AG09309 (cell line): ENCODE results near the gene DSG2.

Experiments used
- DNase-seq: peaks from one replicate; pipeline ENCODE4 v3.0.0-alpha.2; 2010; ENCODE audit warnings: low read depth
- H3K4me3 ChIP-seq: 2 replicates; pipeline ENCODE4 v1.5.1; 2011; ENCODE audit warnings: mild to moderate bottlenecking, low read depth, low read length, moderate library complexity; ENCODE audit not compliant: control insufficient read depth
- TF ChIP-seq, protein P1 (sequence below): IDR thresholded peaks from 2 replicates; pipeline ENCODE4 v1.5.1; 2011; ENCODE audit warnings: mild to moderate bottlenecking, low read depth, low read length, inconsistent platforms; ENCODE audit not compliant: insufficient read depth, control insufficient read depth; ENCODE audit errors: missing control alignments

The DSG2 gene

DNA sequence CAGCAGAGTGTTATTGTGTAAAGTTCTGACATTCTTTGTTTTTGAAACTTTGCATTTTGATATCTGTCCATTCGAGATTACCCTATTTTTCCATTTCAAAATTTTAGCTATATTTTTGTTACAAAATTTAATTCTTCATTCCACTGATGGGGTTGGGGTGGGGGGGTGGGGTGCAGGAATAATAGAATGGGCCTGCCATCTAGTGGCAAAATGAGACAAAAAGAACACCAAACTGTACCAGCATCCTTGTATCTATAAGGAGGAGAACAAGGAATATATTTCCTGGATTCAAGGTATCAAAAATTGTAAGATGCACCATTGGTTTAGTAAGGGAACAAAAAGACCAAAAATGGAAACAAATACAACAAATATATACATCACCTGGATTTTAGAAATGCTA lies 65.8 kb downstream of the DSG2 start:
- no peak for DNase-seq
- TF ChIP-seq, protein P1, sequence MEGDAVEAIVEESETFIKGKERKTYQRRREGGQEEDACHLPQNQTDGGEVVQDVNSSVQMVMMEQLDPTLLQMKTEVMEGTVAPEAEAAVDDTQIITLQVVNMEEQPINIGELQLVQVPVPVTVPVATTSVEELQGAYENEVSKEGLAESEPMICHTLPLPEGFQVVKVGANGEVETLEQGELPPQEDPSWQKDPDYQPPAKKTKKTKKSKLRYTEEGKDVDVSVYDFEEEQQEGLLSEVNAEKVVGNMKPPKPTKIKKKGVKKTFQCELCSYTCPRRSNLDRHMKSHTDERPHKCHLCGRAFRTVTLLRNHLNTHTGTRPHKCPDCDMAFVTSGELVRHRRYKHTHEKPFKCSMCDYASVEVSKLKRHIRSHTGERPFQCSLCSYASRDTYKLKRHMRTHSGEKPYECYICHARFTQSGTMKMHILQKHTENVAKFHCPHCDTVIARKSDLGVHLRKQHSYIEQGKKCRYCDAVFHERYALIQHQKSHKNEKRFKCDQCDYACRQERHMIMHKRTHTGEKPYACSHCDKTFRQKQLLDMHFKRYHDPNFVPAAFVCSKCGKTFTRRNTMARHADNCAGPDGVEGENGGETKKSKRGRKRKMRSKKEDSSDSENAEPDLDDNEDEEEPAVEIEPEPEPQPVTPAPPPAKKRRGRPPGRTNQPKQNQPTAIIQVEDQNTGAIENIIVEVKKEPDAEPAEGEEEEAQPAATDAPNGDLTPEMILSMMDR, result no peak
- no peak overlapping the region for H3K4me3 ChIP-seq

DNA sequence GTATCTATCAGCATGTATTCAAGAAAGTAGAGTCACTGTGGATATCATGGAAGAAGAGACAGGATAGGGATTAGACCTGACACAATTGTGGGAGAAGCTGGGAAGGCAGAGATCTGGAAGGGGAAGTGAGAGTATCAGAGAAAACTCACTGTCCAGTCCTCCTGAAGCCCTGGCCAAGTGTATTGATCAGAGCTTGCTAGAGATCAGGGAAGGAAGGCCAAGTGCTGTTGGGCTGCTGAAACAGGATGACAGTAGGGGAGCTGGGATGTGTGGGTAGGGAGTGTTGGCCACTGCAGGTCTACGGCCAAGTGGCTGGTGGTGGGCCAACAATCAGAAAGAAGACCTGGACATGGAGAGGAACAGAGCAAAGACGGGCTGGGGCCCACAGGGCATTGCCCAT lies 67.4 kb downstream of the DSG2 start:
- H3K4me3 ChIP-seq, result no peak overlapping the region
- no peak for DNase-seq
- TF ChIP-seq, protein P1, result no peak

DNA sequence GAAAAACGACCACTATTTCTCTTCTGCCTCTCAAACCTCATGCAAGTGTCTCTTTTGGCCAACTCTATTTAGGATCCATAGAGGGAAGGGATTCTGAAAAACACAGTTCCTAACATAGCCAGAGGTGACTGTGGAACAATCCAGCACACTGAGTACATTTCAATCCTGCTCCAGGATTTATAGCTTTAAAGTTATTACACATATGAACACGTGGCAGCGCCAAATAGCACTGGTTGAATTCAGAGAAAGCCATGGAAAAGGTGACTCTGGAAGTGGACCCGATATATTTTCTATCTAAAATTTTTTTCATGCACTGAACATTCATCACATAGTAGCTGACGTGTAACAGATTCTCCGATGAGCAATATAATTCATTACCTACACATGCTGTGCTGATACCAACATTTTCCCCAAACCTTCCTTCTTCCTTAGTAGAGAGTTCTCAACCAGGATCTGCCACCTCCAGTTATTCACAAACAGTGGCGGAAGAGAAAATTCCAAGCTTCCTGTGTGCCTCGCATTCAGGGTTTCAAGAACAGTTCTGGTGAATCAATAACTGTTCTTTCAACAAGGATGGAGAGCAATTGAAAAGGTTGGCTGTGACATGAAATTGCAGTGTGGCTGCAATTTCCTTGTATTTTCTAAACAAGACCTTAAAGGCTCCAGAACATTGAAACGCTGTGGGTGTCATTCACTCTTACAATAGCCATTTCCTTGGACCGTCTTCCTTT lies 68.0 kb downstream of the DSG2 start:
- no peak overlapping the region for H3K4me3 ChIP-seq
- DNase-seq, result no peak
- TF ChIP-seq, protein P1, result no peak

- DNase-seq, result no peak
- TF ChIP-seq, protein P1, result no peak
- no peak overlapping the region for H3K4me3 ChIP-seq
Observed at GRCh38 chr18:31566576-31567306, 68.8 kb downstream of the DSG2 start.

DNA sequence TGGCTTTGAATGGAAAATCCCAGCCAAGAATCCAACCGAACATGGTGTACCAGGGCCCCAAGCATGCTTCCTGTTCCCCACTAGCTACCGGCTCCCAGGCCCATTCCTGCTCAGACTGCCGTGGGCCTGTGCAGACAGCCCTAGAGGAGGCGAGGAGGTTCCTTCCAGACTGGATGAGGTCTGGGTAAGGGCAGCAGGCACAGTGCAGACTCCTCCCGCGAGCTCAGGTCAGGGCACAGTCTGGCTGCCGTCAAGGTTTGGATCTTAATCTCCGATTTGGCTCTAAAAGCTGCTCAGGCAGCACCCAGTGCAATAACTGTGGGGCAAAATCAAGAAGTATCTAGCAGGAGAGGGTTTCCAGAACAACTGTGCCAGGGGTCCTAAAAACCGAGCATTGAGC lies 74.4 kb downstream of the DSG2 start:
- no peak overlapping the region for H3K4me3 ChIP-seq
- TF ChIP-seq, protein P1, result no peak
- no peak for DNase-seq

DNA sequence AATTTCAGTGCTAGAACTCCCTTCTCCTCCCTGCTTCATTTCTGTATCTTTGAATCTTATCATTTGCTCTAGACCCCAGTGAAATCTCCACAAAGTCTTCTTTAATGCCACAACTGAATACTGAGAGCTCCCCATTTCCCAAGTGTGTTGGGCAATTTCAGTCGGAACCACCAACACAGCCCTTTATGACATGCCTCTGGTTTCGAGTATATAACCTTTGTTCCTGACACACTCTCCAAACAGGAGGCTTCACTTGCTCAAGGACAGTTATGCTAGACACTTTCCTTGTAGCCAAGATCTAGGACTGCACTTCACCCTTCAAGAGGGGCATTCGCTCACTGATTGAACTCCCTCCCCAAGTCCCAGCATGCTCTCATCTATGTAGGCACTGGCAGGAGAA lies 75.1 kb downstream of the DSG2 start:
- DNase-seq, result no peak
- no peak overlapping the region for H3K4me3 ChIP-seq
- TF ChIP-seq, protein P1, result no peak
